NAMALWA (cell line): ENCODE measurements around the gene ROR1.
"Not testable (repeated sequence)": the region's sequence is repeated elsewhere in the genome, so short reads cannot be mapped to it uniquely, and the experiment has no call there.

Source experiments
- DNase-seq: peaks from one replicate; pipeline ENCODE4 v3.0.0-alpha.2; 2015; ENCODE audit warnings: low spot score

Gene ROR1

DNA sequence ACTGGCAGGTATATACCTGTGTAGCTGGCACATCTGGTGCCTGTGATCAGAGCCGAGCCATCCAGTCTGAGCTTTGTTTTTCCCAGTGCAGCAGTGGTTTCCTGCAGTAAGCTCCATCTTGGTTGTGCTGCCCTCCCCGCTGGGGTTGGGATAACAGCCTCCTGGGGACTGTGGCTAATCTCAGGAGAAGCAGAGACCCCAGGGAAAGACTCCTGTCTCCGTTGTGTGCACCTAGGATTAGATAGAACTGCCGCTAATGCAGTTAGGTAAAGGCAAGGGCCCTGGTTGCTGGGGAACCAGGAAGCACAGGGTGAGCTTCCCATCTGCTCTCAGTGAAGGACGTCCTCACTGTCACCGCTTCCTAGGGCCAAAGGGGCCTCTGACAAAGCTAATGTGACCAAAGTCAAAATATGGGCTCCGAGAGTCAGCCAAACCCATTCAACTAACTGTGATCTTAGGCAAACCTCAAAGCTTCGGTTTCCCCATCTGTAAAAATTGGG lies 20.0 kb downstream of the ROR1 start:
- DNase-seq = no peak

DNA sequence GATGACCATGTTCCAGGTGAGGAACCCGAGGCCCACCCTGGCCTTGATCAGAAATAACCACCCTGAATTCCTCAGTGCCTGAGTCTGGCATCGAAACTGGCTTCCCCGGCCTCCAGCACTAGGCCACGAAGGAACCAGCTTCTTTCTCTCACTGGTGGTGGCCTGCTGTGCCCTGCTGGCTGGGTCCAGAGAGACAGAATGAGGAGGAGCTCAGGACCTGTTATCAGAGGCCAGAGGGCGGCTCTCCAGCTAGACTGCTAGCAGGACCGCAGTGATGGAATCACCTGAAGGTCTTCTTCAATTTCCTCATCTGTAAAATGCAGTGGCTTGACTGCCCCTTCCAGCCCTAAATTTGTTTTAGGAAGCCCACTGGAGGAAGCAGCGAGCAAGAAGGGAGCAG lies 20.5 kb downstream of the ROR1 start:
- DNase-seq = no peak

DNA sequence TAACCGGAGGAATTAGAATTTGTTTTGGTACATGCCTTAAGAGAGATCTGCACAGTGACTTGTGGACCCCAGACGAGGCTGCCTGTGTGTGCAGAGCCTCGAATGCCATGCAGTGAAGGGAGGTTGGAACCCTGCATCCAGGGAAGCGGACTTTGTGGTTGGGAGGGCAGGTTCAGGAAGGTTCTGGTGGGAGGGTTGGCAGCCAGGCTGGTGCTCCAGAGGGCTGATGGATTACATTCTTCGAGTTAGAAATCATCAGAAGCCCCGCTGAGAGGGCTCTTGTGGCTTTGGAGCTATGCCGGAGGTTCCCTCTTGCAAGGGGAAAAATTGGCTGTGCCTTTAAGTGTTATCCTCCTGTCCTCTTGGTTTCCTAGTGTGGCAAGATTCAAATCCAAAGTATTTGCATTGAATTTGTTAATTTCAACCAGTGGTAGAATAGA lies 21.1 kb downstream of the ROR1 start:
- DNase-seq = no peak

DNA sequence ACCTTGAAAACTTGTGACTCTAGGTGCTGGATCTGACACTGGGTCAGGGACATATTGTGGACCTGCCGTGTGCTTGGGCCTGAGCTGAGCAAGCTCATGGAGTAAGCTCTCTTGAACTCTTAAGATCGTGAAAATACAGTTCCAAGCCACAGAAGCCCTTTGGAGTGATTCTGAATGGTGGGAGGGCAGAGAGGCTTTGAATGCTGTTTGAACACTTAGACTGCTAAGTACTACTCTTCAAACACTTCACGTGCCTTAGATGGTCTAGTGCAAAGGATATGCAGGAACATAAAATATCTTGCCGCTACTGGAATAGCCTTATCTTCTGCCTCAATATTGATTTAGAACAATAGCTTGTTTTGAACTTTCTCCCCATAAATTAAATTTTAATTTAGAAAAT lies 21.6 kb downstream of the ROR1 start:
- DNase-seq = no peak

DNA sequence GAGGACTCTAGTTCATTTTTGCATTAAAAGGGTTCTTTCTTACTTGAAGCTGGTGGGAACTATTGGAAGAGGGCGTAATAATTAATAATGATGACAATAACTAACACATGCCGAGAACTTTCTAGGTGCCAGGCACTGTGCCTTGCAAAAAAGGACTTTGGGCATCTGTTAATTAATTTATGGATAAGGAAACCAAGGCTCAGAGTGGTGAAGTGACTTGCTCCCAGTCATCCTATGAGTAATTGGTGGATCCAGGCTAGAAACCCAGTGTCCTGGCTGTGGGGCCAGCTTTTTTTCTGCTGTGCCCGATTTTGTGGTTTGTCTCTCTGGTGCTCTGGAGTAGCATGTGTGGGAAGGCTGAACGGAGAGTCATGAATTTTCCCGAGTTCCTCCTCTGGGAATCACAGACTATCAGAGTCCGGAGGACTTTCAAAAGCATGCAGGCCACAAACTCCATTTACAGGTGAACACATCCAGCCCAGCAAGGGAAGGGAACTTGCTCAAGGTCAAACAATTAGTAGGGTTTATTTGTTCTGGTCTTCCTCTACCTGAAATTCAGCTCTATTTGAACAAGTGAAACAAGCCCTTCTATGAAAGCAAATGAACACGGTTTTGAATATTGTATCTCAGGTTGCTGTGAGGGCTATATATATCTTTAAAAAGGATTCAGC lies 23.4 kb downstream of the ROR1 start:
- DNase-seq = no peak

DNA sequence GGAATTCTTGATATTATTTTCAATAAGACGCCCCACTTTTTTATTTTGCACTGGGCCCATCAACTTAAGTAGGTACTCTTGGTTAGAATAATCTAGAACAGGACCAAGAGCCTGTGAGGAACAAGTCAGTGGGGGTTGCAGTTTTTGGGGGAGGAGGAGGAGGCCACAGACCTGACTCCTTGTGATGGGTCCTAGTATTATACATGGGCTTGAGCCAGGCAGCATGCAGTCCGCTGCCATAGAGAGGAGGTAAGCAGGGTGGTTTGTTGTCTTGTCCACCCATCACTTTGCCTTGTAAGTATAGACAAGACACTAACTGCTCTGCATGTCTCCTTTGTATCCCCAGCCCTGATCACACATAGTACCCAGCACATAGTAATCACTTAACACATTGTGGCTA lies 24.5 kb downstream of the ROR1 start:
- no peak for DNase-seq

DNA sequence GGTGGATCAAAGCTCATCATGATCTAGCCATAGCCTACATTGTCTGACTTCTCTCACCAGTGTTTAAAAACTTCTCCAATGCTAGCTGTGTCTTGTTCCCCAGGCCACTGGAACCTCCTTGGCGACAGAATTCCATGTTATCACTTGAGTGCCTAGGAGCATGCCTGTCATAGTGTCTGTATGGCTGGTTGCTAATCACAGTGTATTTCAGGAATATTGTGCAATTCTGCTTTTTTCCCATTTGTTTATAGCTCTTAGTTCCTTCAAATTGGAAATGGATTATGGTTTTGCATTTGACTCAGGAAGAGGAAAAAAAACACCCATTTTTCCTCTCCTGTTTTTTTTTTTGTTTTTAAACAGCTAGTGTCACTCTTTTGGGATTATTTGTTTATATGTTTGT lies 25.5 kb downstream of the ROR1 start:
- no peak for DNase-seq

DNA sequence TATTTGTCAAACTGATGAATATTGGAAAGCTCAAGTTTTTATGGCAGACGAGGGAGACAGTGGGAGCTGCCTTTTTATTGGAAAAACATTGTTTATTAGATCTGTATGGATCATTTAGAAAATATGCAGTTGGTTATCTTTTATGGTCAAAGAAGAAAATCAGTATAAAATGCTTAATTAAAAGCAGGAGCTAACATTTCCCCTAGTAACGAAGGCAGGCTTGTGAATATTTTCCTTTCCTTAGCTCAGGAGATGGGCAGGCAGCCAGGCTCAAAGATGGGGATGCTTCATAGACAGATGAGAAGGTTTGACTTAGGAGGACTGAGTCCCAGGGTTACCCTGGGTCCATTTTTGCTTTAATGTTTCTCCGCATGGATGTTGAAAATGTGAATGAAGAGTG lies 26.0 kb downstream of the ROR1 start:
- DNase-seq = no peak

DNA sequence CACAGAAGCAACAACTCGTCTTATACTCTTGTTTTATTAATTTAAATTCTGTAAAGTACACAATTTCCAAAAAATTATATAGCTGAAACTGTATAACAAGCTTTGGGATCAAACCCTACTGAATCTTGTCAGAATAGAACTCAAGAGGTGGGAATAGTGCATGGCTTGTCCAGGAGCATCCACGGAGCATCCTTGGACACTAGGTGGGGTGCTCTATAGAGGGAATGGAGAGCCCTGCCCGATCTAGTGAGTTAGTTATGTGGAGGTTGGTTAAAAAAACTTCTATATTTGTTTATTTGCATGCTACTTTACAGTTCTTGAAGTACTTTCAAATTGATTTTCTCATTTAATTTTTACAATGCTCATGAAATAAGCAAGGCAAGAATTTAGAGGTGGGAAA lies 28.3 kb downstream of the ROR1 start:
- no peak for DNase-seq

DNA sequence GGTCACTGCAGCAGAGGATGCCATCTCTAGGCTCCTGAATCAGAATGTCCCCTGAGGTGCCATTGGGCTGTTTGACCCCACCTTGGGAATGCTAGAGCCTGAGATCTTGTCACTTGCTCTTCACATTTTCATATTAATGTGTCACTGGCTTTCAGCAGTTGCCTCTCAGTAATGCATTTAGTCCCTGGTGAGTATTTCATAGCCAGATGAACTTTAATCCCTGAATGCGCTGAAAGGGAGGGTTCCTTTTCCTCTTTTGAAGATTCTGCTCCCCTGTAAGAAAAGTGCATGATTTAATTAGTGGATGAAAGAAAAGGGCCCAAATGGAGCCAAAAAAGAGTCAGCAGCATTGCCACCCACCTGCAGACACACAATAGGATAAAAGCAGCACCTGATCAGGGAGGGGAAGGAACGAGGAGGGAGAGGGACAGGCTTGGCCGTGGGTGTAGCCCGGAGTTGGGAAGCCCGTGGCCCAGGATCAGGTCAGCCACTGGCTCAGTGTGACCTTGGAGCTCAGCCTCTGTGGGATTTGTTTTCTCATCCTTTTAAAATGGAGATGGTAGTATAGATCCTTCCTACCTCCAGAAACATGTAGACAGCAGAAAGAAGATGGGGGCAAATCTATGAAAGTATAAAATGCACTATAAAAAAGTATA lies 31.1 kb downstream of the ROR1 start:
- DNase-seq = no peak

DNA sequence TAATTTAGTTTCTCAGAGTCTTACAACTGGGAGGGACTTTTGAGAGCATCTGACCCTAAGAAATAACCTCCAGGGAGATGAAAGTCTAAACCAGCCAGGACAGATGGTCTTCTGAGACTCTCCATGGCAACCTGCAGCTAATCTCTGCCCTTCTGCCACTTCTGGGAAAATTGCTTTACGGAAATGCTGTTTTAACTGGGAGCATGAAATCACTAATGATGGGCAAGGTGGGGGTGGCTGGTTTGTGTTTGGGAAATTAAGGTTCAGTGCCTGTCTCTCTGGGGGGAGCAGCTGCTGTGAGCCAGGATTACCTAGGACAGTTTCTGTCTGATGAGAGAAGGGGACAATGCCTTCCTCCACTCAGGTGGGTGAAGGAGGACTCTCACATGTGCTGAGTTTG lies 33.2 kb downstream of the ROR1 start:
- no peak for DNase-seq

DNA sequence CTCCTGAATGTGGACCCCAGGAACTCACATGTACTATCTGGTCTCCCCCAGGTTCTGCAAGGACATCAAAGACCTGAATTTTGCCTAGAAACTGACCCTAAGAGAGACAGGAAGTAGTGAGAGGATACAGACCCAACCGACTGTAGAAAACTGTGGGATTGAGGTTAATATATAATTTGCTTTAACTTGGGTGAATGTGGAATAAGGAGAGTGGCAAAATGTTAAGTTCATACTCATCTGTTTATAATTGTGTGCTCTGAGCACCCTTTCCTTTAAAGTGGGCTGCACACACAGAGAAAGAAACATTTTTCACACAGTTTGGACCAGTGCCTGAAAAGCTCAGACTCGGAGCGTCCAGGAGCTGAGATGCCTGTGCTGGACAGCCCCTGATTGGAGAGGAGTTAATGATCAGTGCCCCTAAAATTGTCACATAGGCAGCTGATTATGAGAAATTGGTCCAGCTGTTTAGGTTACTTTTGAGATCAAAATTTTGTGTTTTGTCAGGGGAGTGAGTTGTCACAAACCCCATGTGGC lies 37.2 kb downstream of the ROR1 start:
- no peak for DNase-seq

DNA sequence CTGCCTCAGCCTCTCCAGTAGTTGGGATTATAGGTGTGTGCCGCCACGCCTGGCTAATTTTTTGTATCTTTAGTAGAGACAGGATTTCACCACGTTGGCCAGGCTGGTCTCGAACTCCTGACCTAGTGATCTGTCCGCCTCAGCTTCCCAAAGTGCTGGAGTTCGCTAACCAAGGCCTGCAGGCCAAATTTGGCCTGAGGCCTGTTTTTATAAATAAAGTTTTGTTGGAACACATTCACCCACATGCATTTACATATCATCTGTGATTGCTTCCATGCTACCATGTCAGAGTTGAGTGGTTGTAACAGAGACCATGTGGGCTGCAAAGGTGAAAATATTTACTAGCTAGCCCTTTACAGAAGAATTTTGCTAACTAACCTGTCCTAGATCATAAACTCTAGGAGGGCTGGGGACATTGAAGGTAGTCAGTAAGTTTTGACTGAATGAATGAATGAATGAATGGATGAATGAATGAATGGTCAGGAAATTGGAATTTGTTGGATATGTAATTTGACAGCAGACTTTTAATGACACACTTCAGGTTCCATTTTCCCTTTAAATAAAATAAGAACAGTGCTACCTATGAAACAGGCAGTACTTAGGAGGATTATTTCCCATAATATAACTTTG lies 38.4 kb downstream of the ROR1 start:
- DNase-seq = no peak

DNA sequence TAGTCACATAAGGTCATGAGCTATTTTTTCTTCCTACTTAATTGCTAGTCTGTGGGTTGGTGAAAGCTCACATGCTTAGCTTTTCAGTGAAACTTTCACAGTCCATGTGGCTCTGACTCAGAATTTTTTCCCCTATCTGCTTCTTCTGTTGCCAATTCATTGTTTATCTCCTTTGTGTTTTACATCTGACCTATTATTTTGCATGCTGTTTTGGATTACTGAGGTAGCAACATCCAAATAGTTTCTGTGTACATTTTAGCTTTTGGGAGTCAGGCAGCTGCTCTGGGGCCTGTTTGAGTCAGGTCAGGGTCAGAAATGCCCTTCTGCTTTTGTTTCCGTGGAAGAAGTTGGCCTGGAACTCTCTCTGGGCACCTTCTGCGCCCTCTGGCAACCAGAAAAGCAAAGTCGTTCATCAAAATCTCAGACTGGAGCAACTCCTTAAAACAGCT lies 40.0 kb downstream of the ROR1 start:
- no peak for DNase-seq

DNA sequence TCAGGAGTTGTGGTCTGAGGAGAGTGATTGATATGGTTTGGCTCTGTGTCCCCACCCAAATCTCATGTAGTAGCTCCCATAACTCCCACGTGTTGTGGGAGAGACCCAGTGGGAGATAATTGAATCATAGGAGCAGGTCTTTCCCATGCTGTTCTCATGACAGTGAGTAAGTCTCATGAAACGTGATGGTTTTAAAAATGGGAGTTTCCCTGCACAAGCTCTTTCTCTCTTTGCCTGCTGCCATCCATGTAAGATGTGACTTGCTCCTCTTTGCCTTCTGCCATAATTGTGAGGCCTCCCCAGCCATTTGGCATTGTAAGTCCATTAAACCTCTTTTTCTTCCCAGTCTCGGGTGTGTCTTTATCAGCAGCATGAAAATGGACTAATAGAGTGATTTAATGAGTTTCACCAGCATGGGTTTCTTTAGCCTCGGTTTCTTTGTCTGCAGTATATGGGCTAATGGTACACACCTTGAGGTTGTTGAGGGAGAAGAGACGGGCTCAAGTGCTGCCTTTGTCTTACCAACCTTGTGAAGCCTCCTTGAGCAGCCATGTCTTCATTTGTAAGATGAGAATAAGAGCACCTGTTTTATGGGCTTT lies 42.5 kb downstream of the ROR1 start:
- not testable (repeated sequence) for DNase-seq

DNA sequence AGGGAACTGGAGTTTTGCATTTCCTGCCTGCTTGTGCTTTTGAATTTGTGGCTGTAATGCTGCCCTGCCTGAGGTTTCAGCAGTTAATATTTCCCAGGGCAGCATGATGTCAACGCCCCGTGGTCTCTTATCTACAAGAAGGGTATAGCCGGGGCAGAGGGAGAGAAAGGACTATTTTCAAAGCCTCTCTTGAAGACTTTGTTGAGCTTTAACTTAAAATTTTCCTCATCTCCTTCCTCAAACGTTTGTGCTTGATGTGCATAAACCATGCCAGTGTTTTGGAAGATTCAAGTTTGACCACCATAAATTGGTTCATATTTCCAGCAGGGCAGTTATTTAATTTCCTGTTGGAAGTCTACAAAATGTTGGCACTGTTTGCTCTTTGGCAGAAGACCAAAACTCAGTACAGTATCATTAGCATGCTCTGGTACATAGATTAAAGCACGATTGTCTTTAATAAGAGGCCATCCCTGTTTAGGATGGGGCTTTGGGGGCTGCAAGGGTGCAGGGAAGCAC lies 43.4 kb downstream of the ROR1 start:
- DNase-seq = no peak

DNA sequence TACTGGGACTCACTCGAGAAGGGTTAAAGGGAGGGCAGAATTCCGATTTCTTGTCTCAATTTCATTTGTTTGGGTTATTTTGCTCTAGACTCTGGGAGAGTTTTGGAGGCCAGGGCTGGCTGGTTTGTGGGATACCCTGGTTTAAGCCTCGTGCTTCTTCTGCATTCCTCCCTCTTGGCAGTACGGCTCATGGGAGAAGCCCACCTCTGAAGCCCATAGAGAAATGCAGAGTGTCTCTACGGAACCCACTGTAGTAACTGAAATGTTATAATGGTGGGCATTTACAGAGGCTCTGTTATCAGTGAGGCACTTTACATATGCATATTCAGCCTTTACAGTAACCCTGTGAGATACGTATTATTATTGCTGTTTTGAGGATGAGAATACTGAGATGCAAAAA lies 43.9 kb downstream of the ROR1 start:
- no peak for DNase-seq

DNA sequence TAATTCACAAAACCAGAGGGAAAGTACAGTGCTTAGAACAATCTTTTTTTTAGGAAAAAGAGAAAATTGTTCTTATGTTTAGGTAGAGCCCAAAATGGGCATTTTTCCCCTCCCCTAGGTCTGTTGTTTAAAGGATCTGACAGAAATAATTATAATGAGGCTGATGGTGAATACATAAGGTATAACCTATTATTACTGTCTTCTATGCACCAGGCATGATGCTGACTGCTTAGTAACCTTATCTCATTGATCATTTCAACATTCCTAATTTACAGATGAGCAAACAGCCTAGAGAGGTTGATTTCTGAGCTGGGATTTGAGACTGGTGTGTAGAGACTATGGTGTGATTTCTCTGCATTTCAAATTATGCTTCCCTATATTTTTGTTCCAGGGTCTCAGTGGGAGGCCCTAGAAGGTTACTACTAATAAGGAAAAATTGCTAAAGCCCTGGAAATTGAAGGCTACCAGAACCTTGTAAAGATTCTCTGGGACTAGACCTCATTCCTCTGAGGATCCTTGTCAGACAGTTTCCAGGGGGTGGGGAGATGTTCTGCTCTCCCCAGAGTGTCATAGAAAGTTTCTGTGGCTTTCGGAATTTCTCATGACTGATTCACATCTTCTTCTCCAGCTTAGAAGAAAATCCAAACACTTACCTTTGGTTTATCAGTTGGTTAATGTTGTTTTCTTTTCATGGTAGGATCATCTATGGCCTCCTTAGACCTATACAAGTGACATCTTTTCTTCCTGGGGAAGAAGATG lies 44.9 kb downstream of the ROR1 start:
- no peak for DNase-seq

DNA sequence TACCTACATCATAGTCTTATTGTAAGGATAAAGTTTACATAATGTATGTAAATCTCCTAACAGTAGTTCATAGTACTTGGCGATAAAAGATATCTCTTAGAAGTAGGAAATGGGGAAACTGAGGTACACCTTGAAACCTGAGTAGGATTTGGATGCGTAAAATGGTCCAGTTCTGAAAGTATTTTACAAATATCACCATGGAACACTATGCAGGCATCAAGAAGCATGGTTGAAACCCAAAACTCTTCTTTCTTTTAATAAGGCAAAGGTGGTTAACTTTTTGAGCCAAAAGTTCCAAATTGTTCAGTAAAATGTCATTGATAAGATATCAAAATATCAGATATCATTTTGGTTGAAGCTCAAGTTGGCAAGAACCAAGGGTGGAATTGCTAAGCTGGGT lies 46.0 kb downstream of the ROR1 start:
- no peak for DNase-seq

DNA sequence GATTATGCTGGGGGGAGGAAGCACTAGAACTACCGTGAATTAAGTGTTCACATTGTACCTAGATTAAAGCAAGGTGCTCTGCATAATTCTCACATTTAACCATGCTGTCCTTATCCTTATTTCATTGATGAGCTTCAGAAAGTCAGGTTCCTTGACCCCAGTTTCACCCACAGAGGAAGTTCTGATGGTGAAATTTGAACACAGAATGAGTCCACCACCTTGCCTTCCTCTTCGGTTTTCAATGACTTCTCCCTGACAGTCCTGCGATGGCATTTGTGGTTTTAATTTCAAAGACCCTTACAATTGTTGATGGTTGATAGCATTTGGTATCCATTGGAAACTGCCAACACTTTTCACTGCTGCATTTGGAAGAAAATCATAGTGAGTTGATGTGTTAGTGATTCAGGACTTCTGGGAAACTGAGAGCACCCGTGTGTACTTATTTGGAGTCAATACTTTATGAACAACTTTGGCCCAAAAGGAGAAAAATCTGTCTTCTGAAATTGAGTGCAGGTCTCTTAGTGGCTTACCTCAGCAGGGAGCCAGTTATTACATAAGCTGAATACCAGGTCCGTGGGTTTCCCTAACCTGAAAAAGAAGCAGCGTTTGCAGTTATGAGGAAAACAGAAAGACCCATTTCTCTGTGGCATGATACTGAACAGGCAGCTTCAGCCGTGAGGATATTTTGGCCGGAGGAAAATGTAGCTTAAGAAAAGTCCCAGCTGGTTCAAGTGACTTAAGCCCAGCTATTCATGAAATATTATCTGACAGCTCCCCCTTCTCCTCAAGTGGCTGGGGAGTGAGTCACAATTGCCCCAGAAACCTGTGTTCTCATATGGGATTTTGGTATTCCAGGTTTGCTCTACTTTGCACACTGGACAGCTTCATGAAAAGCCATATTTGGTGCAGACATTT lies 47.5 kb downstream of the ROR1 start:
- DNase-seq = no peak

DNA sequence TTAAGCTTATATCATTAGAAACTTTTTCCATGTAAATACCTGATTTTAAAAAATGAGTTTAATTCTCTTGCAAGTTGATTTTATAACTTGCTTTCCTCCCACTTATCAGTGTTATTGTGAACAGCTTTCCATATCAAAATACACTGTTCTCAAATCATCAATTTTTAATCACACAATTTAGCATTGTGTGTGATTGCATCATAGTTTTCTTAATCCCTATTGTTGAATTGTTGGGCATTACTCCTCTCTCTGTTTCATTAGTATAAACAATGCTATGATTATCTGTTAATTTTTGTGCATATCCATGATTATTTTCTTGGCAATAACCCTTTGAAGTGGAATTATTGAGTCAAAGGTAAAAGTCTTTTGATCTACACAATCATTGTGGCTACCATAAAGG lies 48.7 kb downstream of the ROR1 start:
- no peak for DNase-seq
